Neural cell (in vitro differentiated cells): ENCODE measurements around the gene CAPN8. TPM values are rescaled to one million over a fixed set of nuclear protein-coding genes. Genes with fewer than 3 reads are reported as not detected.

Source experiments
- H2AFZ ChIP-seq: fragments of 200-600, 300-800 bp; sonication (generic), shearing (Covaris generic); 2 replicates; pipeline ENCODE4 v1.6.0; 2014; ENCODE audit warnings: low read depth, mild to moderate bottlenecking, antibody characterized with exemption, low read length, moderate library complexity
- H3F3A ChIP-seq: fragments of 200-600 bp; shearing (Covaris generic); 2 replicates; pipeline ENCODE4 v1.6.1; 2016; ENCODE audit warnings: mild to moderate bottlenecking, moderate library complexity, mixed read lengths, antibody characterized with exemption, low read length; ENCODE audit not compliant: insufficient read depth, poor library complexity, severe bottlenecking
- H3K27ac ChIP-seq: fragments of 200-600, 300-800 bp; sonication (generic), shearing (Covaris generic); 2 replicates; pipeline ENCODE4 v1.5.1; 2014; ENCODE audit warnings: mild to moderate bottlenecking, low read length, moderate library complexity
- H3K27me3 ChIP-seq: fragments of 300-800, 200-600 bp; sonication (generic), shearing (Covaris generic); 2 replicates; pipeline ENCODE4 v1.6.0; 2014; ENCODE audit warnings: mild to moderate bottlenecking, low read depth, low read length, moderate library complexity; ENCODE audit not compliant: insufficient read depth
- H3K36me3 ChIP-seq: fragments of 300-800, 200-600 bp; sonication (generic), shearing (Covaris generic); 2 replicates; pipeline ENCODE4 v1.5.1; 2014; ENCODE audit warnings: mild to moderate bottlenecking, antibody characterized with exemption, low read length, moderate library complexity; ENCODE audit not compliant: insufficient read depth
- H3K4me2 ChIP-seq: fragments of 300-800, 200-600 bp; sonication (generic), shearing (Covaris generic); 2 replicates; pipeline ENCODE4 v1.6.0; 2014; ENCODE audit warnings: mild to moderate bottlenecking, low read length
- H3K4me3 ChIP-seq: fragments of 300-800, 200-600 bp; sonication (generic), shearing (Covaris generic); 2 replicates; pipeline ENCODE4 v1.5.1; 2014; ENCODE audit warnings: mild to moderate bottlenecking, low read length, moderate library complexity
- H3K79me2 ChIP-seq: fragments of 200-600 bp; shearing (Covaris generic); replicated peaks from 2 replicates; pipeline ENCODE4 v1.6.0; 2014; ENCODE audit warnings: mild to moderate bottlenecking, low read length, moderate library complexity; ENCODE audit not compliant: insufficient read depth
- H3K9ac ChIP-seq: fragments of 300-800, 200-600 bp; sonication (generic), shearing (Covaris generic); 2 replicates; pipeline ENCODE4 v1.6.1; 2016; ENCODE audit warnings: mild to moderate bottlenecking, low read length, mixed read lengths
- H3K9me2 ChIP-seq: fragments of 200-600 bp; shearing (Covaris generic); 2 replicates; pipeline ENCODE4 v1.6.1; 2016; ENCODE audit warnings: mild to moderate bottlenecking, low read length, mixed read lengths; ENCODE audit not compliant: insufficient read depth
- H3K9me3 ChIP-seq: fragments of 200-600, 300-800 bp; sonication (generic), shearing (Covaris generic); 2 replicates; pipeline ENCODE4 v1.6.1; 2016; ENCODE audit warnings: mild to moderate bottlenecking, mixed run types, low read length, moderate library complexity, mixed read lengths
- H4K20me1 ChIP-seq: fragments of 200-600 bp; shearing (Covaris generic); 2 replicates; pipeline ENCODE4 v1.6.1; 2016; ENCODE audit warnings: mild to moderate bottlenecking, mixed run types; ENCODE audit not compliant: insufficient read depth
- EP300 ChIP-seq: fragments of 450-650 bp; conservative IDR thresholded peaks from 2 replicates; pipeline ENCODE4 v1.6.1; 2014; ENCODE audit warnings: antibody characterized with exemption, mild to moderate bottlenecking, moderate library complexity; ENCODE audit not compliant: poor library complexity, severe bottlenecking
- EZH2 ChIP-seq: fragments of 200-600, 300-800 bp; shearing (Covaris generic), sonication (generic); IDR thresholded peaks from 2 replicates; pipeline ENCODE4 v1.6.1; 2014; ENCODE audit warnings: antibody characterized with exemption, low read length, borderline replicate concordance, mild to moderate bottlenecking; ENCODE audit not compliant: insufficient read depth, poor library complexity, severe bottlenecking
- MXI1 ChIP-seq: fragments of 450-650 bp; conservative IDR thresholded peaks from 2 replicates; pipeline ENCODE4 v1.6.1; 2014; ENCODE audit warnings: antibody characterized with exemption, mild to moderate bottlenecking; ENCODE audit not compliant: poor library complexity, severe bottlenecking
- POLR2AphosphoS5 ChIP-seq: IDR thresholded peaks from 2 replicates; pipeline ENCODE4 v1.6.1; 2012
- RAD21 ChIP-seq: fragments of 450-650 bp; conservative IDR thresholded peaks from 2 replicates; pipeline ENCODE4 v1.6.1; 2014; ENCODE audit warnings: antibody characterized with exemption, mild to moderate bottlenecking, moderate library complexity
- SMC3 ChIP-seq: fragments of 450-650 bp; conservative IDR thresholded peaks from 2 replicates; pipeline ENCODE4 v1.6.1; 2014; ENCODE audit warnings: antibody characterized with exemption, mild to moderate bottlenecking, moderate library complexity; ENCODE audit not compliant: poor library complexity
- TAF1 ChIP-seq: IDR thresholded peaks from 2 replicates; pipeline ENCODE4 v1.6.1; 2012; ENCODE audit warnings: low read depth
- polyA plus RNA-seq: library from polyadenylated mRNA; depleted of rRNA; stranded (reverse); fragments of >200 nt; gene quantifications from 2 replicates; pipeline ENCODE4 v1.2.3, GENCODE V29; 2014
- TF ChIP-seq, protein P1 (sequence below): fragments of 450-650 bp; IDR thresholded peaks from 2 replicates; pipeline ENCODE4 v1.5.1; 2014; ENCODE audit warnings: antibody characterized with exemption, mild to moderate bottlenecking, moderate library complexity; ENCODE audit not compliant: poor library complexity, severe bottlenecking
- TF ChIP-seq, protein P2 (sequence below): IDR thresholded peaks from 2 replicates; pipeline ENCODE4 v1.6.1; 2012; ENCODE audit warnings: borderline replicate concordance

The CAPN8 gene
- polyA plus RNA-seq, 1 donor from 2014 or later, result not detected

DNA sequence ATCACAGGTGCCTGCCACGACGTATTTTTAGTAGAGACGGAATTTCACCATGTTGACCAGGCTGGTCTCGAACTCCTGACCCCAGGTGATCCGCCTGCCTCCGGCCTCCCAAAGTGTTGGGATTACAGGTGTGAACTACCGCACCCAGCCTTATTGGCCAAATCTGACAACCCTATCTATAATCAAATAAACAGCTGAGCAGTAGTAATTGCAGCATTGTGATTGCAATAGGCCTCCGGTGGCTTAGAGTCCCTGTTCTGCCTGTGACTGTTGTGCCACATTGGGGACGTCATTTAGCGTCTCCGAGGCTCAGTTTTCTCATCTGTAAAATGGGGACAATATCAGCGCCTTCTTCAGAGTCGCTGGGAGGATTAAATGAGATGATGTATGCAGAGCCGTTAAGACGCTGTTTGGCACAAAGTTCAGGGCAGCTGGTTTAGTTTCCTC lies 46.3 kb upstream of the CAPN8 start:
- Histone ChIP-seq H3K9ac (peak overlapping the region; percentile 84), H3K9me3 (no peaks in the 10 kb centered on the region), H2AFZ (no peak overlapping the region), H4K20me1 (no peaks in the 10 kb centered on the region), H3K4me3 (peak overlapping the region; percentile 76), H3K27me3 (no peaks in the 10 kb centered on the region), H3F3A (no peaks in the 10 kb centered on the region), H3K27ac (no peak overlapping the region), H3K79me2 (peaks cover 9% of the 10 kb centered on the region), H3K36me3 (no peaks in the 10 kb centered on the region), H3K4me2 (peak overlapping the region; percentile 33), H3K9me2 (no peaks in the 10 kb centered on the region)
- TF ChIP-seq, protein P1, sequence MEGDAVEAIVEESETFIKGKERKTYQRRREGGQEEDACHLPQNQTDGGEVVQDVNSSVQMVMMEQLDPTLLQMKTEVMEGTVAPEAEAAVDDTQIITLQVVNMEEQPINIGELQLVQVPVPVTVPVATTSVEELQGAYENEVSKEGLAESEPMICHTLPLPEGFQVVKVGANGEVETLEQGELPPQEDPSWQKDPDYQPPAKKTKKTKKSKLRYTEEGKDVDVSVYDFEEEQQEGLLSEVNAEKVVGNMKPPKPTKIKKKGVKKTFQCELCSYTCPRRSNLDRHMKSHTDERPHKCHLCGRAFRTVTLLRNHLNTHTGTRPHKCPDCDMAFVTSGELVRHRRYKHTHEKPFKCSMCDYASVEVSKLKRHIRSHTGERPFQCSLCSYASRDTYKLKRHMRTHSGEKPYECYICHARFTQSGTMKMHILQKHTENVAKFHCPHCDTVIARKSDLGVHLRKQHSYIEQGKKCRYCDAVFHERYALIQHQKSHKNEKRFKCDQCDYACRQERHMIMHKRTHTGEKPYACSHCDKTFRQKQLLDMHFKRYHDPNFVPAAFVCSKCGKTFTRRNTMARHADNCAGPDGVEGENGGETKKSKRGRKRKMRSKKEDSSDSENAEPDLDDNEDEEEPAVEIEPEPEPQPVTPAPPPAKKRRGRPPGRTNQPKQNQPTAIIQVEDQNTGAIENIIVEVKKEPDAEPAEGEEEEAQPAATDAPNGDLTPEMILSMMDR, result no peak
- TF ChIP-seq, protein P2, sequence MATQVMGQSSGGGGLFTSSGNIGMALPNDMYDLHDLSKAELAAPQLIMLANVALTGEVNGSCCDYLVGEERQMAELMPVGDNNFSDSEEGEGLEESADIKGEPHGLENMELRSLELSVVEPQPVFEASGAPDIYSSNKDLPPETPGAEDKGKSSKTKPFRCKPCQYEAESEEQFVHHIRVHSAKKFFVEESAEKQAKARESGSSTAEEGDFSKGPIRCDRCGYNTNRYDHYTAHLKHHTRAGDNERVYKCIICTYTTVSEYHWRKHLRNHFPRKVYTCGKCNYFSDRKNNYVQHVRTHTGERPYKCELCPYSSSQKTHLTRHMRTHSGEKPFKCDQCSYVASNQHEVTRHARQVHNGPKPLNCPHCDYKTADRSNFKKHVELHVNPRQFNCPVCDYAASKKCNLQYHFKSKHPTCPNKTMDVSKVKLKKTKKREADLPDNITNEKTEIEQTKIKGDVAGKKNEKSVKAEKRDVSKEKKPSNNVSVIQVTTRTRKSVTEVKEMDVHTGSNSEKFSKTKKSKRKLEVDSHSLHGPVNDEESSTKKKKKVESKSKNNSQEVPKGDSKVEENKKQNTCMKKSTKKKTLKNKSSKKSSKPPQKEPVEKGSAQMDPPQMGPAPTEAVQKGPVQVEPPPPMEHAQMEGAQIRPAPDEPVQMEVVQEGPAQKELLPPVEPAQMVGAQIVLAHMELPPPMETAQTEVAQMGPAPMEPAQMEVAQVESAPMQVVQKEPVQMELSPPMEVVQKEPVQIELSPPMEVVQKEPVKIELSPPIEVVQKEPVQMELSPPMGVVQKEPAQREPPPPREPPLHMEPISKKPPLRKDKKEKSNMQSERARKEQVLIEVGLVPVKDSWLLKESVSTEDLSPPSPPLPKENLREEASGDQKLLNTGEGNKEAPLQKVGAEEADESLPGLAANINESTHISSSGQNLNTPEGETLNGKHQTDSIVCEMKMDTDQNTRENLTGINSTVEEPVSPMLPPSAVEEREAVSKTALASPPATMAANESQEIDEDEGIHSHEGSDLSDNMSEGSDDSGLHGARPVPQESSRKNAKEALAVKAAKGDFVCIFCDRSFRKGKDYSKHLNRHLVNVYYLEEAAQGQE, result no peak
- TF ChIP-seq MXI1 (no peak), SMC3 (no peak), EP300 (no peak), POLR2AphosphoS5 (no peak), EZH2 (no peak), RAD21 (no peak), TAF1 (no peak)

DNA sequence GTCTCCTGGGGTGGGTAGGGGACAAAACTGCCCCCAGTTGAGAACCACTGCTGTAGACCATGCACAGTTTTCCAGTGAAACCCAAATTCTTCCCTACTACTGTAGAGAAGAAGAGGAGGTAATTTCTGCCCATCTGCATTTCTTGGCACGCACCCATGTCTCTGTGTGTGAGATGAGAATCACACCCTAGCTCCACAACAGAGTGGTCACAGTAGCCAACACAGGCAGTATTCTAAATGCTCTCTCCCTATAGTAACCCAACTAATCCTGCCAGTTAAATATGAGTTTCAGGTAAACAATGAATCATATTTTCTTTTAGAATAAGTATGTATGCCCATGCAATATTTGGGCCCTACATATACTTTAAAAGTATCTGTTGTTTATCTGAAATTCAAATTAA lies 45.7 kb upstream of the CAPN8 start:
- H2AFZ ChIP-seq, result no peak overlapping the region
- TF ChIP-seq MXI1, result no peak
- no peak for TF ChIP-seq EP300
- TF ChIP-seq, protein P2, result no peak
- TF ChIP-seq EZH2, result no peak
- TF ChIP-seq TAF1, result no peak
- no peak overlapping the region for H3K27ac ChIP-seq
- H3K9ac ChIP-seq, result no peak overlapping the region
- no peaks in the 10 kb centered on the region for H3K9me3 ChIP-seq
- no peaks in the 10 kb centered on the region for H3K36me3 ChIP-seq
- no peak overlapping the region for H3K4me3 ChIP-seq
- H3K9me2 ChIP-seq, result no peaks in the 10 kb centered on the region
- no peaks in the 10 kb centered on the region for H3K27me3 ChIP-seq
- H3K4me2 ChIP-seq, result no peak overlapping the region
- no peaks in the 10 kb centered on the region for H3F3A ChIP-seq
- H3K79me2 ChIP-seq, result peaks cover 9% of the 10 kb centered on the region
- no peaks in the 10 kb centered on the region for H4K20me1 ChIP-seq
